ENCODE data around the gene APCDD1.

Gene APCDD1

DNA sequence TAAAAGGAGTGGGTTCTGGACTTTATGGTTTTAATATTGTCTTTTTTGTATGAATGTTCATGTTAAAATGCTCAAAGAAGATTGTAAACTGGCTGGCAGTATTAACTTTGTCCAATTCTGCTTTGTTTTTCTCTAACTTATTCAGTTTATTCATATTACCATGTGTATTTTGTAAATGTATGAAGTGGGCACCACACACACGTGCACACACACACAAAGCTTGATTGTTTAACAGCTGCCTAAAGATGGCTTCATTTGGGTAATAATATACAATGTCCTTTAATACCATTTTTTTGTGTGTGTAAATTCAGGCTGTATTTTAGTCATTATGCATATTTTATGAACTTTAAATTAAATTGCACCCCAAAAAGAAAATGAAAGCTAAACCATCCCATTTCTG lies 11.4 kb upstream of the APCDD1 start:
- Histone ChIP-seq H3K79me2 (ENCODE audit: low read length) (no peaks in the 10 kb centered on the region), H3K4me3 (ENCODE audit: low read length) (no peak overlapping the region), H4K20me1 (ENCODE audit: insufficient read depth, low read length) (no peaks in the 10 kb centered on the region), H3K9me3 (ENCODE audit: insufficient read depth, low read length) (no peaks in the 10 kb centered on the region), H3K27me3 (ENCODE audit: low read depth, low read length) (peaks cover 5% of the 10 kb centered on the region; the same call in 1 of the 2 replicates), H3K9ac (ENCODE audit: low read length) (no peak overlapping the region), H3K36me3 (replicated peaks; ENCODE audit: low read depth, low read length) (no peaks in the 10 kb centered on the region), H3K27ac (ENCODE audit: low read length) (no peak overlapping the region), H2AFZ (ENCODE audit: low read depth, low read length) (no peak overlapping the region), H3K4me1 (ENCODE audit: low read length) (no peaks in the 10 kb centered on the region), H3K4me2 (ENCODE audit: low read length) (no peak overlapping the region)
- no peak for TF ChIP-seq CTCF (IDR thresholded peaks at IDR 0.05; ENCODE audit: low read depth, low read length)
- no peak for TF ChIP-seq EZH2phosphoT487 (IDR thresholded peaks at IDR 0.05; ENCODE audit: low read depth)

DNA sequence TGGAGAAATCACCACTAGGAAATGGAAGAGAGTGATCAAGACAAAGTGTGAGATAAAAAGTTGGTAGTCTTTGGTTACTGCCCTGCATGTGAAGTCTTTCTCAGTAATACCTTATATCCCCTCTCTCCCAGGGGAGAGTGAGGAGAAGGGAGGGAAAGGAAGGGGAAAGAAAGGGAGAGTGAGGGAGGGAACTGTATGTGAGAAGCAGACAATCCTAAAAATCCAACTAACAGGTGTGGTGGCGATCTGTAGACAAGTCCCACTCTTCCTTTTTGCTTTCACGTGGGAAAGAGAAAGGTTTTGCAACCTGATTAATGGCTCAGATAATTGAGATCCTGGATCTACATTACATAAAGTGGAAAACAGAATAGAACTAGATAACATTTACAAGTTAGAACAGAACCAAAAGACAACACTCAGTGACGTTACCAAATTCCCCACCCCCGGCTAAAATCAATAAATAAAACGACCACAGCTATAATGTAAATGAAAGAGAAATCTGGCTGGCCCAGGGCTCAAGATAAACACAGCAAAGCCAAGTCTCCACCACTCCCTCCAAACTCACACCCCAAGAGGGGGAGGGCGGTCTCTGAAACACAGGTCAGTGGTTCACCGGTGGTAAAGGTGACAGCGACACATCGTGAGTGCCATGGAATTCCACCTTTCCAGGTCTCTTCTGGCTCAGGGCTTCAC lies 10.0 kb upstream of the APCDD1 start:
- Histone ChIP-seq H3K27ac (ENCODE audit: low read length) (no peak overlapping the region), H3K79me2 (ENCODE audit: low read length) (no peaks in the 10 kb centered on the region), H3K27me3 (ENCODE audit: low read depth, low read length) (peaks cover 7% of the 10 kb centered on the region; the same call in 1 of the 2 replicates)

GRCh38 chr18:10449396-10449795 lies 5.0 kb upstream of the APCDD1 start:
- H3K9me3 ChIP-seq (ENCODE audit: insufficient read depth, low read length): no peaks in the 10 kb centered on the region
- no peak overlapping the region for H3K27ac ChIP-seq (ENCODE audit: low read length)
- no peaks in the 10 kb centered on the region for H3K79me2 ChIP-seq (ENCODE audit: low read length)
- H3K27me3 ChIP-seq (ENCODE audit: low read depth, low read length): peaks cover 10% of the 10 kb centered on the region; the same call in 1 of the 2 replicates
- H3K36me3 ChIP-seq (replicated peaks; ENCODE audit: low read depth, low read length): no peaks in the 10 kb centered on the region
- no peak overlapping the region for H3K4me3 ChIP-seq (ENCODE audit: low read length)
- H3K4me2 ChIP-seq (ENCODE audit: low read length): no peak overlapping the region
- TF ChIP-seq CTCF (IDR thresholded peaks at IDR 0.05; ENCODE audit: low read depth, low read length) (no peak), EZH2phosphoT487 (IDR thresholded peaks at IDR 0.05; ENCODE audit: low read depth) (no peak)
- no peak overlapping the region for H3K9ac ChIP-seq (ENCODE audit: low read length)
- H4K20me1 ChIP-seq (ENCODE audit: insufficient read depth, low read length): no peaks in the 10 kb centered on the region
- H3K4me1 ChIP-seq (ENCODE audit: low read length): no peaks in the 10 kb centered on the region
- H2AFZ ChIP-seq (ENCODE audit: low read depth, low read length): no peak overlapping the region

More for the DNA sequence above, 10.0 kb upstream of the APCDD1 start:
- Histone ChIP-seq H3K9me3 (ENCODE audit: insufficient read depth, low read length) (no peaks in the 10 kb centered on the region), H3K36me3 (replicated peaks; ENCODE audit: low read depth, low read length) (no peaks in the 10 kb centered on the region), H3K4me1 (ENCODE audit: low read length) (no peaks in the 10 kb centered on the region), H4K20me1 (ENCODE audit: insufficient read depth, low read length) (no peaks in the 10 kb centered on the region), H3K4me3 (ENCODE audit: low read length) (no peak overlapping the region), H3K4me2 (ENCODE audit: low read length) (no peak overlapping the region), H3K9ac (ENCODE audit: low read length) (no peak overlapping the region), H2AFZ (ENCODE audit: low read depth, low read length) (no peak overlapping the region)
- TF ChIP-seq CTCF (IDR thresholded peaks at IDR 0.05; ENCODE audit: low read depth, low read length) (no peak), EZH2phosphoT487 (IDR thresholded peaks at IDR 0.05; ENCODE audit: low read depth) (no peak)

DNA sequence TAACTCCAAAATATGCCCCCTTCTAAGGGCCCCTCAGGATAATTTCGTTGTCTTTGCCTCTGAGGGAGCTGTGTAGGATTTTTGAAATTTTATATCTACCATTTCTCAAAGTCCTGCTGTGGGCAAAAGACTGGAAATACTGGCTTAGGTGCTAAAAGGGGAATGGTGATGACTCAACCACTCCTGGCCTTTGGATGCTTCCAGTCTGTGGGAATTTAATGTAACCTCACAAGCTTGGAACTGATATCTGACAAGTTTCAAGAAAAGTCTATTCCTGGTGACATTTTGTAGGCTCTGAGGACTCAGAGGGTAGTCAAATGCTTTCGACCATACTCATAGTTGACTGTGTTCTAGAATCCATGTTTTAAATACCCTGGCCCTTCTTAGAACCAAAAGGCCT lies 3.4 kb upstream of the APCDD1 start:
- Histone ChIP-seq H3K9me3 (ENCODE audit: insufficient read depth, low read length) (no peaks in the 10 kb centered on the region), H3K4me3 (ENCODE audit: low read length) (no peak overlapping the region), H4K20me1 (ENCODE audit: insufficient read depth, low read length) (no peaks in the 10 kb centered on the region), H3K27me3 (ENCODE audit: low read depth, low read length) (peaks cover 10% of the 10 kb centered on the region; the same call in 1 of the 2 replicates), H3K36me3 (replicated peaks; ENCODE audit: low read depth, low read length) (no peaks in the 10 kb centered on the region), H3K9ac (ENCODE audit: low read length) (no peak overlapping the region), H2AFZ (ENCODE audit: low read depth, low read length) (no peak overlapping the region), H3K27ac (ENCODE audit: low read length) (no peak overlapping the region), H3K4me1 (ENCODE audit: low read length) (no peaks in the 10 kb centered on the region), H3K79me2 (ENCODE audit: low read length) (no peaks in the 10 kb centered on the region), H3K4me2 (ENCODE audit: low read length) (no peak overlapping the region)
- TF ChIP-seq EZH2phosphoT487 (IDR thresholded peaks at IDR 0.05; ENCODE audit: low read depth): no peak
